WTC11 (cell line): Measurements from ENCODE around the gene LCLAT1. TPM values are rescaled to one million over a fixed set of nuclear protein-coding genes. Genes with fewer than 3 reads are reported as not detected.

Source experiments
- ATAC-seq: fragments of 200-7000 bp; cut with Tn5 transposase; 2 replicates; pipeline ENCODE4 v1.10.0; 2021; ENCODE audit warnings: mild to moderate bottlenecking, moderate library complexity
- CTCF ChIA-PET: fragments of 300-600 bp; sonication (Branson Sonifier 250); formaldehyde crosslinking; loops from one replicate; lab custom pipeline; 2021; ENCODE audit warnings: antibody characterized with exemption; lab: Charles Lee
- POLR2A ChIA-PET: fragments of 350-600 bp; sonication (Branson Sonifier 250); formaldehyde crosslinking; loops from one replicate; lab custom pipeline; 2021; ENCODE audit warnings: antibody characterized with exemption; lab: Charles Lee
- DNase-seq: peaks from one replicate; pipeline ENCODE4 v3.0.0; 2021; ENCODE audit warnings: low spot score
- H3K27ac Mint-ChIP-seq: 2 replicates; pipeline ENCODE4 v1.8.0; 2021; ENCODE audit warnings: mixed read lengths
- H3K27me3 Mint-ChIP-seq: 2 replicates; pipeline ENCODE4 v1.8.0; 2021; ENCODE audit warnings: low read depth, mild to moderate bottlenecking, moderate library complexity, mixed read lengths
- H3K36me3 Mint-ChIP-seq: 2 replicates; pipeline ENCODE4 v1.8.0; 2021; ENCODE audit warnings: mixed read lengths
- H3K4me1 Mint-ChIP-seq: 2 replicates; pipeline ENCODE4 v1.8.0; 2022; ENCODE audit warnings: mixed read lengths
- H3K4me3 Mint-ChIP-seq: 2 replicates; pipeline ENCODE4 v1.8.0; 2021; ENCODE audit warnings: mild to moderate bottlenecking, moderate library complexity, mixed read lengths
- H3K9me3 Mint-ChIP-seq: 2 replicates; pipeline ENCODE4 v1.8.0; 2021; ENCODE audit warnings: mixed read lengths
- AR ChIP-seq: fragments of 250-450 bp; sonication (Bioruptor Pico); IDR thresholded peaks from 2 replicates; pipeline ENCODE4 v1.9.0; 2021; ENCODE audit warnings: mild to moderate bottlenecking
- ATF2 ChIP-seq: sonication (generic); formaldehyde crosslinking; IDR thresholded peaks from 2 replicates; pipeline ENCODE4 v1.8.1; 2022; ENCODE audit warnings: low read depth, missing genetic modification reagents, borderline replicate concordance
- ATF6 ChIP-seq: sonication (generic); formaldehyde crosslinking; IDR thresholded peaks from 2 replicates; pipeline ENCODE4 v1.8.1; 2023; ENCODE audit warnings: mild to moderate bottlenecking, missing genetic modification reagents
- CREM ChIP-seq: sonication (generic); formaldehyde crosslinking; IDR thresholded peaks from 2 replicates; pipeline ENCODE4 v1.8.1; 2022; ENCODE audit warnings: mild to moderate bottlenecking, missing genetic modification reagents, moderate library complexity
- FOXP4 ChIP-seq: sonication (generic); formaldehyde crosslinking; IDR thresholded peaks from 2 replicates; pipeline ENCODE4 v1.8.0; 2022; ENCODE audit warnings: mild to moderate bottlenecking, missing genetic modification reagents
- GRHL2 ChIP-seq: fragments of 250-450 bp; sonication (Bioruptor Pico); IDR thresholded peaks from 2 replicates; pipeline ENCODE4 v1.8.0; 2022; ENCODE audit warnings: mild to moderate bottlenecking, moderate library complexity; ENCODE audit not compliant: insufficient replicate concordance, severe bottlenecking
- IRF2 ChIP-seq: sonication (generic); formaldehyde crosslinking; IDR thresholded peaks from 2 replicates; pipeline ENCODE4 v1.8.0; 2022; ENCODE audit warnings: low read depth, missing genetic modification reagents, borderline replicate concordance
- JAZF1 ChIP-seq: fragments of 250-450 bp; sonication (Bioruptor Pico); IDR thresholded peaks from 2 replicates; pipeline ENCODE4 v1.9.0; 2021; ENCODE audit warnings: moderate library complexity, mild to moderate bottlenecking, inconsistent platforms
- MXD4 ChIP-seq: fragments of 250-450 bp; sonication (Bioruptor Pico); IDR thresholded peaks from 2 replicates; pipeline ENCODE4 v1.8.0; 2021; ENCODE audit warnings: mild to moderate bottlenecking, moderate library complexity, borderline replicate concordance
- MYBL2 ChIP-seq: sonication (generic); formaldehyde crosslinking; IDR thresholded peaks from 2 replicates; pipeline ENCODE4 v1.8.1; 2023; ENCODE audit warnings: mild to moderate bottlenecking, moderate library complexity, missing genetic modification reagents
- NFE2L1 ChIP-seq: sonication (generic); formaldehyde crosslinking; IDR thresholded peaks from 2 replicates; pipeline ENCODE4 v1.8.1; 2023; ENCODE audit warnings: missing genetic modification reagents
- NR2C2 ChIP-seq: sonication (generic); formaldehyde crosslinking; IDR thresholded peaks from 2 replicates; pipeline ENCODE4 v1.8.0; 2022; ENCODE audit warnings: mild to moderate bottlenecking, missing genetic modification reagents
- NR3C1 ChIP-seq: sonication (generic); formaldehyde crosslinking; conservative IDR thresholded peaks from 2 replicates; pipeline ENCODE4 v1.8.1; 2023; ENCODE audit warnings: low read depth, mild to moderate bottlenecking, missing genetic modification reagents
- PRDM15 ChIP-seq: sonication (generic); formaldehyde crosslinking; IDR thresholded peaks from 2 replicates; pipeline ENCODE4 v1.8.0; 2022; ENCODE audit warnings: missing genetic modification reagents
- RELA ChIP-seq: sonication (generic); formaldehyde crosslinking; IDR thresholded peaks from 2 replicates; pipeline ENCODE4 v1.8.1; 2022; ENCODE audit warnings: missing genetic modification reagents, mild to moderate bottlenecking, borderline replicate concordance
- TEAD1 ChIP-seq: sonication (generic); formaldehyde crosslinking; IDR thresholded peaks from 2 replicates; pipeline ENCODE4 v1.8.0; 2022; ENCODE audit warnings: mild to moderate bottlenecking, missing genetic modification reagents
- ZBTB21 ChIP-seq: sonication (generic); formaldehyde crosslinking; IDR thresholded peaks from 2 replicates; pipeline ENCODE4 v1.8.1; 2023; ENCODE audit warnings: mild to moderate bottlenecking, missing genetic modification reagents, borderline replicate concordance
- ZNF138 ChIP-seq: sonication (generic); formaldehyde crosslinking; conservative IDR thresholded peaks from 2 replicates; pipeline ENCODE4 v1.8.1; 2022; ENCODE audit warnings: mild to moderate bottlenecking, moderate library complexity, missing genetic modification reagents
- ZNF232 ChIP-seq: sonication (generic); formaldehyde crosslinking; IDR thresholded peaks from 2 replicates; pipeline ENCODE4 v1.8.0; 2022; ENCODE audit warnings: mild to moderate bottlenecking, missing genetic modification reagents
- ZNF281 ChIP-seq: sonication (generic); formaldehyde crosslinking; IDR thresholded peaks from 2 replicates; pipeline ENCODE4 v1.8.0; 2023; ENCODE audit warnings: mild to moderate bottlenecking, missing genetic modification reagents
- ZSCAN18 ChIP-seq: fragments of 250-450 bp; sonication (Bioruptor Pico); IDR thresholded peaks from 2 replicates; pipeline ENCODE4 v2.1.2; 2022; ENCODE audit warnings: mild to moderate bottlenecking, moderate library complexity
- total RNA-seq: library from RNA; stranded (reverse); gene quantifications from 3 replicates; pipeline ENCODE4 v1.2.3, GENCODE V29; 2021

Gene LCLAT1
- total RNA-seq, 1 experiment from 2014 or later = 22.3 TPM

GRCh38 chr2:30591186-30591585, 144.1 kb downstream of the LCLAT1 start (continued):
- no peak for TF ChIP-seq AR (CRISPR knock-in tag)
- no peak for TF ChIP-seq ZBTB21

GRCh38 chr2:30601375-30601774, 154.3 kb downstream of the LCLAT1 start:
- Mint-ChIP-seq H3K36me3 (peaks cover 27% of the 10 kb centered on the region), H3K27ac (no peak overlapping the region), H3K9me3 (peaks cover 23% of the 10 kb centered on the region), H3K4me3 (no peak overlapping the region), H3K4me1 (peaks cover 39% of the 10 kb centered on the region), H3K27me3 (no peaks in the 10 kb centered on the region)
- POLR2A ChIA-PET = no interaction called here
- ATAC-seq (no peak), DNase-seq (no peak)
- CTCF ChIA-PET = no interaction called here
- TF ChIP-seq FOXP4 (no peak), ZNF138 (CRISPR knock-in tag) (no peak), PRDM15 (CRISPR knock-in tag) (no peak), NR3C1 (CRISPR knock-in tag) (no peak), ZNF281 (no peak), NFE2L1 (no peak), ZSCAN18 (no peak), TEAD1 (CRISPR knock-in tag) (no peak), ATF6 (CRISPR knock-in tag) (no peak), JAZF1 (CRISPR knock-in tag) (no peak), MXD4 (no peak), CREM (CRISPR knock-in tag) (no peak), ZNF232 (CRISPR knock-in tag) (no peak), IRF2 (no peak), MYBL2 (no peak), ATF2 (no peak), GRHL2 (CRISPR knock-in tag) (no peak), RELA (CRISPR knock-in tag) (no peak), NR2C2 (no peak)
